ENCODE measurements around the gene SEMA3E. TPM values are rescaled to one million over a fixed set of nuclear protein-coding genes. Genes with fewer than 3 reads are reported as not detected.

The SEMA3E gene
- total RNA-seq, 4 donors from 2014 or later, result 0.83 to 2.2 (median 1.9) TPM

GRCh38 chr7:83426325-83426724, 222.6 kb downstream of the SEMA3E start:
- no peak for DNase-seq
- Histone ChIP-seq H3K27me3 (no peaks in the 10 kb centered on the region), H3K27ac (no peak overlapping the region), H3K36me3 (no peaks in the 10 kb centered on the region), H3K4me1 (no peaks in the 10 kb centered on the region), H3K9me3 (no peaks in the 10 kb centered on the region), H3K4me3 (no peak overlapping the region)
- TF ChIP-seq POLR2A (IDR thresholded peaks at IDR 0.05) (no peak), CTCF (IDR thresholded peaks at IDR 0.05) (no peak)

GRCh38 chr7:83419013-83419412, 229.9 kb downstream of the SEMA3E start:
- H3K9me3 ChIP-seq, result no peaks in the 10 kb centered on the region
- no peak for TF ChIP-seq CTCF (IDR thresholded peaks at IDR 0.05)
- H3K27me3 ChIP-seq, result no peaks in the 10 kb centered on the region
- H3K4me3 ChIP-seq, result no peak overlapping the region
- H3K4me1 ChIP-seq, result no peaks in the 10 kb centered on the region
- H3K27ac ChIP-seq, result no peak overlapping the region
- H3K36me3 ChIP-seq, result no peaks in the 10 kb centered on the region
- no peak for DNase-seq

DNA sequence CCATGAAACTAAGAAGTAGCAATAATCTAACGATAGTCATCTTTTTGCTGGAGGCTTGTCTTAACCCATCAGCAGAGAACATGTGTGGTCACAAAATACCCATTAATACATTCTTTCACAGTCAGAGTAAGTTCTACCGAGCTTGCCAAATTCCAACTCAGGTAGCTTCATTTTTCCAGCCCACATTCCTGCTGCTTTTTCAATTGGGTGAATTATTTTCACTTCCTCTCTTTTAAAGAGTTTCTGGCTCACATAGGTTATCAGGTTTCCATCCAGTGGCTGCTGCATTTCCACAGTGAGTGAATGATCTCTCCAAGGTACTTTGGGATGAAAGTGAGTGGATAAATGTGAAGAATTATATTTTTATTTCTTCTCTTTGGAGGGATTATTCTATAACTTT, 233.1 kb downstream of the SEMA3E start:
- Histone ChIP-seq H3K4me3 (no peak overlapping the region), H3K27ac (no peak overlapping the region), H3K9me3 (no peaks in the 10 kb centered on the region), H3K27me3 (no peaks in the 10 kb centered on the region), H3K4me1 (no peaks in the 10 kb centered on the region), H3K36me3 (no peaks in the 10 kb centered on the region)
- no peak for TF ChIP-seq CTCF (IDR thresholded peaks at IDR 0.05)
- no peak for TF ChIP-seq POLR2A (IDR thresholded peaks at IDR 0.05)
- no peak for DNase-seq

- Histone ChIP-seq H3K4me3 (no peak overlapping the region), H3K27ac (no peak overlapping the region), H3K4me1 (no peaks in the 10 kb centered on the region), H3K36me3 (no peaks in the 10 kb centered on the region), H3K27me3 (no peaks in the 10 kb centered on the region), H3K9me3 (no peaks in the 10 kb centered on the region)
- TF ChIP-seq POLR2A (IDR thresholded peaks at IDR 0.05) (no peak), CTCF (IDR thresholded peaks at IDR 0.05) (no peak)
- no peak for DNase-seq
Observed at GRCh38 chr7:83414947-83415346, 234.0 kb downstream of the SEMA3E start.

DNA sequence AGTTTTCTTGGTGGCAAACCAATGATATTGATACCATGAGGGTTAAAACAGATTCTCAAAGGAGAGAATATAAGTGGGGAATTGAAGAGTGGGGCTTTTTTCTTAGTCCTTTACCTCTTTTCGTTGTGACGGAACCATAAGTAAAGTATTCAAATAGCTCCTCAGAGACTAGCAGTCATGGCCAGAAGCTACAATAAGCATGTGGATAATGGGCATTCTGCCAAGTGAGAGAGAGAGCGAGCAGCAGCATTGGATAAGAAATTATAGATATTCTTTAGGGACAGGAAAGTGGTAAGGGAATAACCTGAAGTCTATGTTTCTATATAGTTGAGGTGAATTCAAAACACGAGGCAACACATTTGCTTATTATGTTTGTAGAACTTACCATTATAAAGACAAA, 235.1 kb downstream of the SEMA3E start:
- Histone ChIP-seq H3K4me3 (no peak overlapping the region), H3K36me3 (no peaks in the 10 kb centered on the region), H3K27ac (no peak overlapping the region), H3K9me3 (no peaks in the 10 kb centered on the region), H3K4me1 (no peaks in the 10 kb centered on the region), H3K27me3 (no peaks in the 10 kb centered on the region)
- no peak for DNase-seq
- TF ChIP-seq CTCF (IDR thresholded peaks at IDR 0.05) (no peak), POLR2A (IDR thresholded peaks at IDR 0.05) (no peak)

GRCh38 chr7:83413424-83413823, 235.5 kb downstream of the SEMA3E start:
- TF ChIP-seq CTCF (IDR thresholded peaks at IDR 0.05) (no peak), POLR2A (IDR thresholded peaks at IDR 0.05) (no peak)
- Histone ChIP-seq H3K9me3 (no peaks in the 10 kb centered on the region), H3K4me1 (no peaks in the 10 kb centered on the region), H3K4me3 (no peak overlapping the region), H3K36me3 (no peaks in the 10 kb centered on the region), H3K27me3 (no peaks in the 10 kb centered on the region), H3K27ac (no peak overlapping the region)
- no peak for DNase-seq
